HG03139 (cell line): ENCODE results near the gene MAPK8IP1.

Experiments
- ATAC-seq: cut with Tn5 transposase; IDR thresholded peaks from one replicate; pipeline ENCODE4 v1.9.1; 2021; ENCODE audit not compliant: unreplicated experiment

MAPK8IP1 gene

DNA sequence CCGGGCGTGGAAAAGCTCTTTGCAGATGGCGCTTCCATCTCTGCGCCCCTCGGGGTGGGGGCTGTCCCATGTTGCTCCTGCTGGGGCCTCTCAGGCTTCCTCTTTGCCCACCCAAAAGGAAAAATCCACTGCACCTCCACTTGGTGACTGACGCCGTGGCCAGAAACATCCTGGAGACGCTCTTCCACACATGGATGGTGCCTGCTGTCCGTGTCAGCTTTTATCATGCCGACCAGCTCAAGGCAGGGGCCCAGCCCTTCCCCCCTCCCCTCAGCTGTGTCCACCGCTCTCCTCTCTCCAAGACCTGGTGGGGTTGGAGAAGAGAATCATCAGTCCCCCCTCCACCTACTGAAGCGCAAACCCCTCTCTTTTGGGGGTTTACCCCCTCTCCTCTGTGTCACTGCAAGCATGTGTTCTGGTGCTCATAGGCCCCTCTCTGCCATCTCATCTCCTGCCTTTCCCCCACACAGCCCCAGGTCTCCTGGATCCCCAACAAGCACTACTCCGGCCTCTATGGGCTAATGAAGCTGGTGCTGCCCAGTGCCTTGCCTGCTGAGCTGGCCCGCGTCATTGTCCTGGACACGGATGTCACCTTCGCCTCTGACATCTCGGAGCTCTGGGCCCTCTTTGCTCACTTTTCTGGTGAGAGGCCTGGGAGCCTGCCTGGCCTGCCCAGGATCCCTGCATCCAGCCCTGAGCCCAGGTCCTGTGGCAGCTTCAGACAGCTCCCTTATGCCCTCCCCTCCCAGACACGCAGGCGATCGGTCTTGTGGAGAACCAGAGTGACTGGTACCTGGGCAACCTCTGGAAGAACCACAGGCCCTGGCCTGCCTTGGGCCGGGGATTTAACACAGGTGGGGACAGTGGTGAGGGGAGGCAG lies 38.8 kb downstream of the MAPK8IP1 start:
- ATAC-seq = no peak

DNA sequence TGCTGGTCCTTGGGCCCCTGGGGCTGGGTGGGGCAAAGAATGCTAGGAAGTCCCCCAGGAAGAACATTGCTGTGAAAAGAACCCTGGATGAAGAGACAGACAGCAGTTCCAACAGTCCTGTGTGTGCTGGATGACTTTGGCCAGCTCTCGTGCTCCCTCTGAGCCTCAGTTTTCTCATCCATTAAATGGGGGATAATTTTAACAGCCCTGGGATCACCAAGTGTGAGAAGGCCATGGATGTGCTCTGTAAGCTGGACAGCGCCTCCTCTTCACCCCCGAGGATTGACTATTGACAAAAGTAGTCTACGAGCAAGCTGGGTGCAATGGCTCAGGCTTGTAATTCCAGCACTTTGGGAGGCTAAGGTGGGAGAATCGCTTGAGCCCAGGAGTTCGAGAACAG lies 39.5 kb downstream of the MAPK8IP1 start:
- ATAC-seq = no peak

GRCh38 chr11:45925550-45925949 lies 40.1 kb downstream of the MAPK8IP1 start:
- no peak for ATAC-seq

GRCh38 chr11:45926001-45926401 lies 40.5 kb downstream of the MAPK8IP1 start:
- no peak for ATAC-seq

DNA sequence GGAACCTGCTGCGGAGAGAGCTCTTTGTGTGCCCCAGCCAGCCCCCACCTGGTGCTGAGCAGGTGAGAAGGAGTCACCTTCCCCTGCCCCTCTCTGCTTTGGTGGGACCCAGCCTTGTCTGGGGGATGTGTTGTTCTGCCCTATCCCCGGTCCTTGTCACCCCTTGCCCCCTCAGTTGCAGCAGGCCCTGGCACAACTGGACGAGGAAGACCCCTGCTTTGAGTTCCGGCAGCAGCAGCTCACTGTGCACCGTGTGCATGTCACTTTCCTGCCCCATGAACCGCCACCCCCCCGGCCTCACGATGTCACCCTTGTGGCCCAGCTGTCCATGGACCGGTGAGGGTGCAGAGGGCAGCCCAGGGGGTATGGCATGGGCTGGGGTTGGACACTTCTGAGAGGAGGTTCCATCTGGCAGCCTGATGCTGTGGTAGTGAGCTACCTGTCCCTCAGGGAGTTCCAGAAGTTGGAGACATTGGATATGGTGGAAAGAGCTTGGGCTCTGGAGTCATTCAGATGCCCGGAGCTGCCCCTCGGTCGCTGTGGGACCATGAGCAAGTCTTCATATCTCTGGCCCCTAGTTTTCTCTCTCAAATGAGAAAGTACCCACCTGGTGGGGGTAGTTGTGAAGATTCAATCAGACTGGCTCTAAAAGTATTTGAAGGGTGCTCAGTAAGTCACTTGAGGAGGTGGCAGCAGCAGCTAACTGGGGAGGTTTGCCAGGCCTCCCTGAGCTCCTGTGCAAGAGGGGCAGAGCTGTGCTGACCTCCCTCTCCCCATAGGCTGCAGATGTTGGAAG lies 41.3 kb downstream of the MAPK8IP1 start:
- ATAC-seq = no peak

- ATAC-seq = no peak
Measured at GRCh38 chr11:45927332-45927683, 41.9 kb downstream of the MAPK8IP1 start.

GRCh38 chr11:45927684-45928413 lies 42.4 kb downstream of the MAPK8IP1 start:
- no peak for ATAC-seq

DNA sequence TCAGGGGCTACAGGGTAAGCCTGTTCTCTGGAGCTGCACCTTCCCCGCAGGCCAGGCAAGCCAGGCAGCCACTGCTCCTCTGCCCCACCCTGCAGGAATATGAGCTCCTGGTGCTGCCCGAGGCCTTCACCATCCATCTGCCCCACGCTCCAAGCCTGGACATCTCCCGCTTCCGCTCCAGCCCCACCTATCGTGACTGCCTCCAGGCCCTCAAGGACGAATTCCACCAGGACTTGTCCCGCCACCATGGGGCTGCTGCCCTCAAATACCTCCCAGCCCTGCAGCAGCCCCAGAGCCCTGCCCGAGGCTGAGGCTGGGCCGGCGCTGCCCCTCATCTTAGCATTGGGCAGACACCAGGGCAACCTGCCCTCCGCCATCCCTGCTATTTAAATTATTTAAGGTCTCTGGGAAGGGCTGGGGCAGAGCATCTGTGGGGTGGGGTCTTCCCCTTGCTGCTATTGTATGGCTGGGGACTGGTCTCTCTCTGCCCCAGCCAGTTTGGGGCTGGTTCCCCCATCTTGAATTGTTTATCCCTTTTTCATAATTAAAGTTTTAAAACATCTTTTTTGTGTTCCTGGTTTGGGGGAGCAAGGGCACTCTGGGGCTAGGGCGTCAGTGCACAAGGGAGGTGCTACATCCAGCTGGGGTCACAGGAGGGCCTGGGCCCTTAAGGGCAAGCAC lies 43.2 kb downstream of the MAPK8IP1 start:
- no peak for ATAC-seq

GRCh38 chr11:45929486-45930030 lies 44.1 kb downstream of the MAPK8IP1 start:
- ATAC-seq = peak; percentile 10

DNA sequence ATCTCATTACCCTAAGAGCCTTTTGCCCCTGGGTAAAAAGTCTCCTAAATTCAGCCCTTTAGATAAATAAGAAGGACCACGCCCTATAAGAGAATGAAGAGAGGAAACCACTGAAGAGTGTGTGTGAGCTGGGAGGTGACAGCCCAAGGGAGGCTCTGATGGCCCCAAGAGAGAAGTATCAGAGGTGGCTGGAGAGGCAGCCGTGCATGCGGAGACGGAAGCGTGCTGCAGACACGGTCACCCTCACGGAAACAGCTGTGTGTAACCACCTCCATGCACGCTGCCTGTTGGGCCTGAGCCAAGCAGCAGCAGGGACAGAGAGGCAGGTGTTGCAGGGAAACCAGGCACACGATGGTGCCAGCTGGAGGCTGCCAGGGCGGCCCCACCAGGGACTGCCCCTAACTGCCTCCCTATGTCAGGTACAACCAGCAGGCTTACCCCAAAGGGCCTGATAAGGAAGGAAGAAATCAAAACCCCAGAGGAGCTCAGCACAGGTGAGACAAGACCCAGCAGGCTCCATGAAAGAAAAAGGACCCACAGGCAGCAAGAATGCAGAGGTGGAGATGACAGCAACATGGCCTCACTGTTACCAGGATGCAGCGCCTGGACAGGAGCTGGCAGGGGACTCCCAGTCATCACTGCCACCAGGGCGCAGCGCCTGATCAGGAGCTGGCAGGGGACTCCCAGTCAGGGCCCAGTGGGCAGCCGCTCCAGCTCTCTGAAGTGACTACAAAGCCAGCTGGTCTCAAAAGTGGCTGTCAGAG lies 44.8 kb downstream of the MAPK8IP1 start:
- ATAC-seq = peak; percentile 90

DNA sequence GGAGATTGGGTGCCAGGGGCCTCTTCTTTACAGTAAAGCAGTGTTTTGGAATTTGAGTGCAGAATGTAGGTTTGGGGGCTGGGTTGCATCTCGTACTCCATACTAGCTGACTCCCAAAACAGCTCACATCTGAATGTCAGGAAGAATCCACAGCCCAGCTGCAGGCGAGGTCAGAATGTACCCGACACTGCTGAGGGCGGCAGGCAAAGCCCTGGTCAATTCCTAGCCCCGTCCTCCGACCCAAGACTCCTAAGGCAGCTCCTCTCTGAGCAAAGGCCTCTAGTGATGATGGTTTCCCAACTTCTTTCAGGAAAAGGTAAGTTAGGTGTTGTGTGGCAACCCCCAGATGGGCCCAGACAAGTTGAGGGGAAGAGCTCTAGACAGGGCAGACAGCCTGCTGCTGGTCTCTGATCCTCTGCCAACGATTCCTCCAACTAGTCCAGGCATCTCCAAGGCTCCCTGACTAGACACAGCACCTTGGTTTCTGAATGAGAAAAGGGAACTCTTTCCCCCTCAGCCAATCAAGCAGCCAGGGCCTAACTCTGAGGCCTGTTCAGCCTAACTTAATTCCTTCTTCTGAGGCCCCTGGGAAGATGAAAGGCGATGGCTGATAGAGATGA lies 45.6 kb downstream of the MAPK8IP1 start:
- ATAC-seq = no peak

GRCh38 chr11:45931739-45932138 lies 46.3 kb downstream of the MAPK8IP1 start:
- ATAC-seq = no peak

GRCh38 chr11:45932217-45932616 lies 46.8 kb downstream of the MAPK8IP1 start:
- no peak for ATAC-seq

DNA sequence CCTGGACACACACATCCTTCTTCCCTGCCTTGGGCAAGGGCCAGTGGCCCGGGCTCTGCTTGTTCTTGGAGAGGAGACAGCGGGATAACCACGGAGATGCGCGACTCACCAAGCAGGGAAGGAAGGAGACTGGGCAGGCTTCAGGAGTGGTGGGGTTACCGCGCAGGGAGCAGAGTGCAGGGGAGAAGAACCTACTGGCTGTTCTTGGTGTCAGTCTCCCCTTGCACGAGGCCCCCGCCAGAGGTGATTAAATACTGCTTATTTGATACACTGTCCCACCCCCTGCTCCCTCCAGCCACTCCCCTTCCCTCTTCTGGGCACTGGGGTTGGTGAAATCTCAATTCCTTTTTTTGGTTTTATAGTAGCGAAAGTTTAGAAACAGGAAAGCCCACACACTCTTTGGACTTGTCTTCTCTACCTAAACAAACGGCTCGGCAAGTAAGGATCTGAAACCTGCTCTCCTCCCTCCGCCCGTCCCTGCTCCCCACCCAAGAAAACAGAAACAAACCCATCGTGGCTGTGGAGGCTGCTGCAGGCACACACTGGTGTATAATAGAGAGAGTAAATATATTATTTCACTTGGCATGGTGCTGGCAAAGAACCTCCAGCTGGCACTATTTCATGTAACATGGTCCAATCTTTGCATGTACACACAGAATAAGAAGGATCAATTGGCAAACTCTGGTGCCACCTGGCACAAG lies 47.8 kb downstream of the MAPK8IP1 start:
- ATAC-seq = no peak

DNA sequence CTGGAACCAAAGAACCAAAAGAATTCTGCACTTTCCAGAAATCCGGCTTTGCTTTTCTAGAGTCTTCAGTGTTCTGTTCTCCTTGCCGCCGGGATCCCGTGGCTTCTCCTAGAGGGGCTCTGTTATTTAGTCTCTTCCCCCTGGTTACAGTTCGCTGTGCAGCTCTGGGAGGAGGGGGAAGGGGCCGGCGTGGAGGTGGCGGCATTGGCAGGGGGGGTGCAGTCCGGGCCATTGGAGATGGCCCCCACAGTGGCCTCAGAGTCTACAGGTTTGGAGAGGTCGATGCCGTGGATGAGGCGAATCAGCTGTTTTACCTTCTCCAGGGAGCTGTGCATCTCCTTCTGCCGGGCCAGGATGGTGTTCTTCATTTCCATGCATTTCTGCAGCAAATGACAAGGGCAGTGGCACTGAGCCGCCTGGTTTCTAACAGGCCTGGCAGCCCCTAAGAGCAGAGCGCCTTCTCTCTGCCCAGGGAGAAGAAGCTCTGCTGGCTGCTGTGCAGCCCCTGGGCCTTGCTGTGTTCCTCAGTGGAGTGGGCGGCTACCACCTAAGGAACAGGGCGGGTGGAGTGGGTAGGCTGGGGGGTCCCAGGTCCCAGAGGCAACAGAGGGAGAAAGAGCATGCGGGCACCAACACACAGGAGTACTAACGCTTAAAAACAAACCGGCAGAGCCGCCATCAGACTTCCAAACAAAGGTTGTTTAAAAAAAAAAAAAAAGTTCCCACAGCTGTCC lies 48.6 kb downstream of the MAPK8IP1 start:
- ATAC-seq = no peak

DNA sequence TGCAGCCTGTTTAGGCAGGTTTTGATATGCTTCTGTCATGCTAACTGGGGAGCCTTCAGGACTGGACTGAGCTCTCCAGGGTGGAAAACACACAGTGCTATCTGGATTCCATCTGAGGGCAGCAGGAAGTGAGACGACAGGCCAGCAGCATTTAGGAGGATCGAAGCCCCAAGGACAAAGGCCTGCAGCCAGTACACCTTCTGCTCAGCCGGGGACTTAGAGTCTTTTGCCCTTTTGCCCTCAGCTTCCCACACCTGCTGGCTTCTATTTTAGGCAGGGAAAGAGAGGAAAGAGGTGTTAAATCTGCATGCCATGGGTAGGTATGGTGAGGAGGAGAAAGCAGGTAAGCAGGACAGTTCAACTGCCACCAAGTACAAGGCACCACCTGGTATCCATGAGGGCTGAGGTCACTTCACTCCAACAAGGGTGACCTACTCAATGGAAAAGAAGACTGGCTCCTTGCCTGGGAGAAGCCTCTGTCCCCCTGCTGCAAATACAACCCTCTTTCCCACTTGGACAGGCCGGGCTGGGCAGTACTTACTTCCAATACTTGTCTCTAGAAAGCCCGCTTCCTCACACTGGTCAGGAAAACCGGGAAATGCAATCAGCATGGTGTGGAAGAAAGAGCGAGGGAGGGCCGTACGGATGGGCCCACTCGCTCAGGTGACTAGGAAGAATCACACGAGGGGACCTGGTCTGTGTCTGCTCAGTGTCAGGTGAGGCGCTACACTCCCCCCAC lies 49.3 kb downstream of the MAPK8IP1 start:
- no peak for ATAC-seq

GRCh38 chr11:45935349-45936064 lies 50.1 kb downstream of the MAPK8IP1 start:
- ATAC-seq = no peak
